Thyroid gland (tissue), 4 donors: Measurements from ENCODE around the gene IPMK. TPM values are rescaled to one million over a fixed set of nuclear protein-coding genes. Genes with fewer than 3 reads are reported as not detected.
A peak's percentile ranks its signal among the peaks of the same experiment; 100 is the strongest.

Source experiments
- DNase-seq, 2 donors: peaks; one replicate each; pipeline ENCODE4 v3.0.0-alpha.2; 2019
- H3K27ac ChIP-seq, 3 donors: fragments of 200-600 bp; sonication (generic); 1 replicate in 2 of 3; 2 replicates in 1 of 3; pipeline ENCODE4 v1.5.1; 2016 to 2019; ENCODE audit warnings: mild to moderate bottlenecking in 1 of 3, moderate library complexity in 1 of 3
- H3K27me3 ChIP-seq: fragments of 200-600 bp; sonication (generic); one replicate; pipeline ENCODE4 v1.5.1; 2019
- H3K36me3 ChIP-seq, 2 donors: fragments of 200-600 bp; sonication (generic); one replicate each; pipeline ENCODE4 v1.5.1; 2016 to 2019
- H3K4me1 ChIP-seq, 2 donors: fragments of 200-600 bp; sonication (generic); one replicate each; pipeline ENCODE4 v1.5.1; 2017 to 2019
- H3K4me3 ChIP-seq, 3 donors: fragments of 200-600 bp; sonication (generic); replicated peaks in 1 of 3; 1 replicate in 2 of 3; 2 replicates in 1 of 3; pipeline ENCODE4 v1.5.1; 2016; ENCODE audit warnings: mild to moderate bottlenecking in 1 of 3
- H3K9me3 ChIP-seq: fragments of 200-600 bp; sonication (generic); one replicate; pipeline ENCODE4 v1.5.1; 2017
- POLR2A ChIP-seq, 2 donors: fragments of 450-650 bp; IDR thresholded peaks; one replicate each; pipeline ENCODE4 v1.6.1; 2017; ENCODE audit warnings: antibody characterized with exemption in 2 of 2, mild to moderate bottlenecking in 2 of 2, moderate library complexity in 1 of 2
- WGBS, 2 donors: methylation state at CpG; one replicate each; pipeline ENCODE4 v1.1.5; 2017; 5-methylcytosine and 5-hydroxymethylcytosine counted together
- intact Hi-C: fragments of 100-400 bp; cut with DNase I; formaldehyde crosslinking; loops from one replicate; pipeline ENCODE4 v1.15.1; 2023
- total RNA-seq, 4 donors: library from RNA; depleted of rRNA; stranded (reverse); fragments of >200 nt; gene quantifications; one replicate each; pipeline ENCODE4 v1.2.3, GENCODE V29; 2016
- TF ChIP-seq, protein P1 (sequence below), 6 experiments: fragments of 200-600 bp in 3 of 6; fragments of 450-650 bp in 3 of 6; sonication (generic) in 3 of 6; IDR thresholded peaks; one replicate each; pipeline ENCODE4 v1.5.1; 2016 to 2019; ENCODE audit warnings: antibody characterized with exemption in 6 of 6, mild to moderate bottlenecking in 2 of 6, inconsistent platforms in 1 of 6, moderate library complexity in 1 of 6

IPMK gene
- total RNA-seq, 4 donors from 2014 or later, result 6.3 to 11.7 (median 8.5) TPM

DNA sequence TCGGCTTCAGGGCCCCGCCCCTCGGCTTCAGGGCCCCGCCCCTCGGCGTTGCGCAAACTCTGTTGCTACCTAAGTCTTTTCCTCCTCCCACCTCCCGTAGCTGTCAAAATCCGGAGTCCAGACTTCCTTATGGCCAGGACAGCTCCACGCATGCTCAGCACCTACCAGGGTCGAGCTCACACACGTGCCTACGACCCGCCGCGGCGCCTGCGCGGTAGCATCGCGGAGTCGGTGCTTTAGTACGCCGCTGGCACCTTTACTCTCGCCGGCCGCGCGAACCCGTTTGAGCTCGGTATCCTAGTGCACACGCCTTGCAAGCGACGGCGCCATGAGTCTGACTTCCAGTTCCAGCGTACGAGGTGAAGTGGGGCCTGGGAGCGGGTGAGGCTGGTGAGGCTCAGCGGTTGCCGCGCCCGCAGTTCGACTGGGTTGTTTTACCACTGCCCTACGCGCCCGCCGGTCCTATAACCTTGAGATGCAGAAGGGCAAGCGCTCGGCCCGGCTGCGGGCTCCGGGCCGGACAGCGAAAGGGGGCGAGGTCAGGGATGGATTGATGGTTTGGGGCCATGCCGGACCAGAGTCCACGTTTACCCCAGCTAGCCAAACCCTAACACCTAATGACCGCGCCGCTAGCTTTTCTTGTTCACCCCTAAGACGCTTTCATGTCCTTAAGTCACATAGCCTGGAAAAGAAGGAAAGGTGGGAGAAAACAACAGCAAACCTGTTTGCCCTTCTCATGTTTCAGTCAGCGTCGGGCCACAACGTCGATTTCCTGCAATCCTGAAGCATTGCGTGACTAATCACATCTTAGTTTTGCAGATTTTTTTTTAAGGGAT, 1.5 kb upstream of the IPMK start, which contains the start of gene CISD1:
Gene CISD1 (plus strand): TSS at position 217 of the 836 bp plus-strand sequence. CDS start 112 bp downstream, at position 329.
- peak; percentile 97 to 98 for DNase-seq
- WGBS, 2 donors, result 0 to 1% methylated on average over 14 to 58 of the region's 66 CpGs

DNA sequence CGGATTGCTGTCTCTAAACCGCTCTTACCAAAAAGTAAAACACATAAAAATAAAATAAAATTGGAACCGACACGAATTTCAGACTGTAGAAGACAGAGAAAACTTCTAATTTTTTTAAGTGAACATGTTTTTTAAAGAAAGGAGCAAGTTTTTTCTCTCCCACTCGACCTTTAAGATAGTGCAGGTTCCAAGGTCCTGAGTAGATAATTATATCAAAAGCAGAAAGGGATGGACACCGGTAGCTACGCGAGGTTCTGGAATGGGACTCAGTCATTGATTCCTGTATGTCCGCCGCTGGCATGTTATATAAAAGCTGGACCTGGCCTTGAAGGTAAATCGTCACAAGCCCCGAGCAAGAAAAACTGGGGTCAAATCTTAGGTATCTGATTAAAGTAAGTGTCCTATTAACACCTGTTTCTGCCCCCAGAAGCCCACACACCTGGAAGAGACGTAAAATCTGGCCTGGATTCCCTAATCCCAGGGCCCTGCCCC, 806 bp upstream of the IPMK start:
- no peaks in the 10 kb centered on the region for H3K27me3 ChIP-seq
- peak overlapping the region in 2 of 3 donors; percentile 51 to 78 for H3K4me3 ChIP-seq
- H3K4me1 ChIP-seq, result peaks cover 0 to 7% of the 10 kb centered on the region in 2 donors
- no peak for TF ChIP-seq POLR2A (IDR thresholded peaks at IDR 0.05)
- TF ChIP-seq, protein P1, sequence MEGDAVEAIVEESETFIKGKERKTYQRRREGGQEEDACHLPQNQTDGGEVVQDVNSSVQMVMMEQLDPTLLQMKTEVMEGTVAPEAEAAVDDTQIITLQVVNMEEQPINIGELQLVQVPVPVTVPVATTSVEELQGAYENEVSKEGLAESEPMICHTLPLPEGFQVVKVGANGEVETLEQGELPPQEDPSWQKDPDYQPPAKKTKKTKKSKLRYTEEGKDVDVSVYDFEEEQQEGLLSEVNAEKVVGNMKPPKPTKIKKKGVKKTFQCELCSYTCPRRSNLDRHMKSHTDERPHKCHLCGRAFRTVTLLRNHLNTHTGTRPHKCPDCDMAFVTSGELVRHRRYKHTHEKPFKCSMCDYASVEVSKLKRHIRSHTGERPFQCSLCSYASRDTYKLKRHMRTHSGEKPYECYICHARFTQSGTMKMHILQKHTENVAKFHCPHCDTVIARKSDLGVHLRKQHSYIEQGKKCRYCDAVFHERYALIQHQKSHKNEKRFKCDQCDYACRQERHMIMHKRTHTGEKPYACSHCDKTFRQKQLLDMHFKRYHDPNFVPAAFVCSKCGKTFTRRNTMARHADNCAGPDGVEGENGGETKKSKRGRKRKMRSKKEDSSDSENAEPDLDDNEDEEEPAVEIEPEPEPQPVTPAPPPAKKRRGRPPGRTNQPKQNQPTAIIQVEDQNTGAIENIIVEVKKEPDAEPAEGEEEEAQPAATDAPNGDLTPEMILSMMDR (IDR thresholded peaks at IDR 0.05), result no peak
- WGBS, 2 donors, result 1 to 2% methylated on average over 13 of the region's 13 CpGs
- peak overlapping the region; percentile 60 to 95 (median 94) for H3K27ac ChIP-seq
- no peak for DNase-seq
- intact Hi-C loops, result no loop called here
- H3K36me3 ChIP-seq, result no peaks in the 10 kb centered on the region
- no peaks in the 10 kb centered on the region for H3K9me3 ChIP-seq

More for the DNA sequence above, 1.5 kb upstream of the IPMK start, which contains the start of gene CISD1:
- Histone ChIP-seq H3K36me3 (no peaks in the 10 kb centered on the region), H3K9me3 (no peaks in the 10 kb centered on the region), H3K4me1 (peaks cover 0 to 7% of the 10 kb centered on the region in 2 donors), H3K27ac (peak within 1 kb of the TSS; percentile 81 to 95 (median 94)), H3K27me3 (no peaks in the 10 kb centered on the region), H3K4me3 (peak within 1 kb of the TSS; percentile 68 to 78 (median 76))
- TF ChIP-seq, protein P1 (IDR thresholded peaks at IDR 0.05), result peak in 1 of 6 experiments; percentile 13
- peak; percentile 19 to 89 for TF ChIP-seq POLR2A (IDR thresholded peaks at IDR 0.05)
- intact Hi-C loops, result no loop called here

DNA sequence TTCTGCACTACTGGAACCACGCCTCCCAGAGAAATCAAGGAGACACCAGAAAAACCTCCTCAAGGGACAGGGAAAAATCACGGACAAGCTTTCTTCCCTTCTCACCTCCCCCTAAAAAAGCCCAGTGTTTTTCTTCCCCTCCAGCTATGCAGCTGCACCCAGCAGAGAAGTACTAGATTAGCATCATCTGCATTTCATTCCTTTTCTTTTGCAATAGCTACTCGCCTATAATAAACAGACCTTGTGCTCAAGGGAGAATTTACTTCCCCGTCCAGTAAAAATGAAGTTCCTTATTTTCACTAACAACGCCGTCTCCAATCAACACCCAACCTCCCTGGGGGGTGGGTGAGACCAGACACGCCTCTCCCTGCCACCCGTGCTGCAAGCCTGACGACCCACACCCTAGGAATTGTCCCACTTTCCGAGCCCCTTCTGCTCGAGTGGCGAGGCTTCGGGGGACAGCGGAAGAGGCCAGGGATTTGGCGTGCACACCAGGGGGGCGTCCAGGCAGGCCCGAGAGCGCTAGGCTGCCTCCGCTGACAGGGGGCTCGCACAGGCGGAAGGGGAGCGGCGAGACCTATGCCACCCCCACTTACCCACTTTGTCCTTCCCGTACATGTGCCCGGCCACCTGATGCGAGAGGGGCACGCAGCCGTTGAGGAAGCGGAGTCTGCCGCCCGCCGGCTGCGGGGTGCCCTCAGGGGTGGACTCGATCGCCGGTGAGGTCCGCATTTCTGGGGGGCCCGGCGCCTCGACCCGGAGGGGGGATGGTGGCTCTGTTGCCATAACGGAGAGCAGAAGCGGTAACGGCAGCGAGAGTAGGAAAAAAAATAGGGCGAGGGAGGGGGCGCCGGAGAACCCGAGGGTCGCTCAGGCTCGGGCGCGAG, 625 bp downstream of the IPMK start:
- Histone ChIP-seq H3K4me1 (peaks cover 0 to 7% of the 10 kb centered on the region in 2 donors), H3K9me3 (no peaks in the 10 kb centered on the region), H3K27me3 (no peaks in the 10 kb centered on the region), H3K27ac (peak overlapping the region; percentile 77 to 95 (median 94)), H3K36me3 (no peaks in the 10 kb centered on the region), H3K4me3 (peak overlapping the region; percentile 66 to 80 (median 78))
- intact Hi-C loops, result no loop called here
- DNase-seq, result peak; percentile 50 to 55
- TF ChIP-seq, protein P1 (IDR thresholded peaks at IDR 0.05), result no peak
- peak in 1 of 2 donors; percentile 2 for TF ChIP-seq POLR2A (IDR thresholded peaks at IDR 0.05)
- WGBS, 2 donors, result 1 to 2% methylated on average over 13 to 32 of the region's 53 CpGs

DNA sequence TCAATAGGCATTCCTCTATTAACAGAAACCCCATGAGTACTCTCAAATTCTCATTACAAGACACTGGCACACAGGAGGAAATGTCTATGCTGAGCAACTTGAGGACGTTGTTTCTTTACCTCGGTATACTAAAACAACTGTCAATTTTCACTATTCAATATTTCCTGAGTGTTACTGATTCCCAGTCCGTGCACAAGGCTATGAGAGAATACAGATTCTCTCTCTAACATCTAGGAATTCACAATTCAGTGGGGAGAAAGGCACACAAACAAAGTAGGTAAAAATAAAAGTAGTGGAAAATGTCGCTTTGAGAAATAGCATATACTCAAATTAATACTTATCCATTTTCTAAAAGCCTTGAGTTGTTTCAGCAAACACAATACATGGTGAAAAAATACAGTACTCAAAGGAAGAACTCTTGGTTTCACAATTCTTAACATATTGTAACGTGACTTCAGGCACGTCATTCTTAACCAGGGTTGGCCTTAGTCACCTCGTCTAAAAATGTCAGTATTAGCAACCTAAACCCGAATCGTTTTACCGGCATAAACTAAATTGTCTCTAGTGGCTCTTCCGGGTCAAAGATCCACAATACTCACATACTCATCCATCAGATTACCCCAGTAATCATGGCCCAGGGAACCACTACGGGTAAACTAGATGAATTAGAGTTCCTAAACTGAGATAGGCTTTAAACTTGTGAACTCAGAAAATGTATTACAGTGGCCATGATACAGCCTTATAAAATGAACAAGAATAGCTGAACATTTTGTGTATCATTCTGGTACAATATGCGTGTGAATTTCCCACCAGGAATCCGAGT, 1.5 kb downstream of the IPMK start:
- intact Hi-C loops, result no loop called here
- TF ChIP-seq, protein P1 (IDR thresholded peaks at IDR 0.05), result no peak
- no peak for TF ChIP-seq POLR2A (IDR thresholded peaks at IDR 0.05)

More for the DNA sequence above, 1.5 kb downstream of the IPMK start:
- H3K4me3 ChIP-seq, result peak overlapping the region in 2 of 3 donors; percentile 66 to 78
- H3K4me1 ChIP-seq, result peaks cover 0 to 7% of the 10 kb centered on the region in 2 donors
- H3K27me3 ChIP-seq, result no peaks in the 10 kb centered on the region
- 13 to 15% methylated on average over 14 of the region's 14 CpGs for WGBS, 2 donors
- no peaks in the 10 kb centered on the region for H3K9me3 ChIP-seq
- H3K27ac ChIP-seq, result peak overlapping the region; percentile 12 to 95 (median 94)
- DNase-seq, result no peak
- no peaks in the 10 kb centered on the region for H3K36me3 ChIP-seq
